Stimulated activated CD4-positive, alpha-beta T cell treated with anti-CD3 and anti-CD28 coated beads, Interleukin-12 subunit alpha, Interleukin-12 subunit beta, amount 100 ng/mL, for 24 hours (primary cell): Measurements from ENCODE around the gene NOXO1.
A peak's percentile ranks its signal among the peaks of the same experiment; 100 is the strongest.

Source experiments
- DNase-seq, 2 experiments: peaks; one replicate each; pipeline ENCODE4 v3.0.0-alpha.2; 2020; ENCODE audit warnings: low read depth in 2 of 2

The NOXO1 gene

DNA sequence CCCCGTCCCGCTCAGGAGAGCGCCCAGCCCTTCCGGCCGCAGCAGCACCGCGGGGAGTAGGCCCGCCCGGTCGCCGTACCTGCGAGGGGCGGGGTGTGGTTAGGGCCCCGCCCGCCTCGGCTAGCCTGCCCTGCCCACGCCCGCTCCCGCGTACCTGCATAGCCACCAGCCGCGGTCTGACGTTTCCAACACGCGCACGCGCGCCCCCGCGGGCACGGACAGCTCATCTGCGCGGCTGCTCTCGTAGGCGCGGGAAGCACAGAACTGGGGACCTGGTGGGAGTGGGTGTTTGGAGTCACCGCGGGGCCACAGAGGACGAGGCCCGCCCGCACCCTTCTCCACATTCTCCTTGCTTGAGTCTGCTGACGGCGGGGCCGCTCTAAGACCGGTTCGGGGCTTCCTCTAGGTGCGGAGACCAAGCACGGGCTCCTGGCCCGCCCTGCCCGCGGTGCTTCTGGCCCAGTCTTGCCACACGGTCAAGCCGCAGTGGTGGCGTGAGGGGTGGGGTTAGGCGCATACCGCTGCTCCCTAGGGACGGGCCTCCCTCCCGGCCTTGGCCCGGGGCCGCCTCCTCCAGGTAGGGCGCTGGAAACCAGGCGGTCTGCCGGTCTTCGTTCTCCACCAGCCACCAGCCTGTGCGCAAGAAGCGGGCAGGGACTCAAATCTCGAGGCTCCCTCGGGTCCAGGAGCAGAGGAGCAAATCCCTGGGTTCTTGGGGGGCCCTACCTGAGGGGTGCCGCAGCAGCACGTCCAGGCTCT lies 1.8 kb downstream of the NOXO1 start:
- no peak for DNase-seq

GRCh38 chr16:1978476-1979120 lies 2.7 kb downstream of the NOXO1 start:
- DNase-seq, result no peak

DNA sequence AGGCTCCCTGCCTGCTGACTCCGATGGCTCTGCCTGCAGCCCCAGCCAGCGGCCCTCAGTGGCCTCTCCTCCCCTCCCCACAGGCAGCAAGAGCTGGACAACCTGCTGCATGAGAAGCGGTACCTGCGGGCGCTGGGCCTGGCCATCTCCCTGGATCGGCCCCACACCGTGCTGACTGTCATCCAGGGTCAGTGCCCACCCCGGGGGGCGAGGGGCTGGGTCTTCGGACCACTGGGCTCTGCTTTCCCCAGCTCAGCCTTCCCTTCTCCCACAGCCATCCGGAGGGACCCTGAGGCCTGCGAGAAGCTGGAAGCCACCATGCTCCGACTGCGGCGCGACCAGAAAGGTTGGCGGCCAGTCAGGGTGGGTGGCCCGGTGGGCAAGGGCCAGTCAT lies 3.4 kb downstream of the NOXO1 start:
- no peak for DNase-seq

DNA sequence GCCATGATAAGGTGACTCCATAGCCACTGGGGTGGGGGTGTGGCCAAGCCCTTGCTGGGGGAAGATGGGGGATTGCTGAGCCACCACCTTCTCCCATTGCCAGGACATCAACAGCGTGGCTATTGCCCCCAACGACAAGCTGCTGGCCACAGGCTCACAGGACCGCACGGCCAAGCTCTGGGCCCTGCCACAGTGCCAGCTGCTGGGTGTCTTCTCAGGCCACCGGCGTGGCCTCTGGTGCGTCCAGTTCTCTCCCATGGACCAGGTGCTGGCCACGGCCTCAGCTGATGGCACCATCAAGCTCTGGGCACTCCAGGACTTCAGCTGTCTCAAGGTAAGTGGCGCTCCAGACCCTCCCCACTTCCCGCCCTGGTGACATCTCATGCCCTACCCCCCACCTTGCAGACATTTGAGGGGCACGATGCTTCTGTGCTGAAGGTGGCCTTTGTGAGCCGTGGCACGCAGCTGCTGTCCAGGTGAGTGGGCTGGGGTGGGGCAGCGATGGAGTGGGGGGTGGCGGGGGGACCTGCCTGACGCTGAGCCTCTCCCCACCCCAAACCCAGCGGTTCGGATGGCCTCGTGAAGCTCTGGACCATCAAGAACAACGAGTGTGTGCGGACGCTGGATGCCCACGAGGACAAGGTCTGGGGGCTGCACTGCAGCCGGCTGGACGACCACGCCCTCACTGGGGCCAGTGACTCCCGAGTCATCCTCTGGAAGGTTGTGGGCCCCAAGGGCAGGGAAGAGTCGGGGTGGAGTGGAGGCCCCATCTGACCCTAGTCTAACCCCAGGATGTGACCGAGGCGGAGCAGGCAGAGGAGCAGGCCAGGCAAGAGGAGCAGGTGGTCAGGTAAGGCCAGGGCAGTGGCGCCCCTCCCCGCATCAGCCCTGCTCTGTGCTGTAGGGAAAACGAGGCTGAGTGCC lies 4.1 kb downstream of the NOXO1 start:
- DNase-seq, result no peak

- DNase-seq, result no peak
Observed at GRCh38 chr16:1976216-1976520, 5.1 kb downstream of the NOXO1 start.

DNA sequence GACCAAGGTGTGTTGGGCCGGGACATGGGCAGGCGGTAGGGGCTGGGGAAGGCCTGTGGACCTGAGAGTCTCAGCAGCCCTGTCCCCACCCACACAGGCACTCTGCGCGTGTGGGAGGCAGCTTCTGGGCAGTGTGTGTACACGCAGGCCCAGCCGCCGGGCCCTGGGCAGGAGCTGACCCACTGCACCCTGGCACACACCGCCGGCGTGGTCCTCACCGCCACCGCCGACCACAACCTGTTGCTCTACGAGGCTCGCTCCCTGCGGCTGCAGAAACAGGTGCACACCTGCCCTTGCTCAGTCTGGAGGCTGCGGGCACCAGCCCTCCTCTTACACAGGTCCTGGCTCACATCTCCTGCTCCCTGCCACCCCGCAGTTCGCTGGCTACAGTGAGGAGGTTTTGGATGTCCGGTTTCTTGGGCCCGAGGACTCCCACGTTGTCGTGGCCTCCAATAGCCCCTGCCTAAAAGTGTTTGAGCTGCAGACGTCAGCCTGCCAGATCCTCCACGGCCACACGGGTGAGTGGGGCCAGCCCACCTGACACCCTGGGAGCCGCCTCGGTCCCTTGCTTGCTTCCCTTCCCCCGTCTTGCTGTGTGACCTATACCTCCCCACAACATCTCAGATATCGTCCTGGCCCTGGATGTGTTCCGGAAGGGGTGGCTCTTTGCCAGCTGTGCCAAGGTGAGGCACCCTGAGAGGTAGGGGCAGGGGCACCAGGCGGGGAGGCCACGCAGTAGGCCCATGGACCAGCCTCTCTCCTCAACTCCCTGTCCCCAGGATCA lies 5.6 kb downstream of the NOXO1 start:
- DNase-seq, result no peak

GRCh38 chr16:1974157-1975070 lies 6.9 kb downstream of the NOXO1 start:
- no peak for DNase-seq

DNA sequence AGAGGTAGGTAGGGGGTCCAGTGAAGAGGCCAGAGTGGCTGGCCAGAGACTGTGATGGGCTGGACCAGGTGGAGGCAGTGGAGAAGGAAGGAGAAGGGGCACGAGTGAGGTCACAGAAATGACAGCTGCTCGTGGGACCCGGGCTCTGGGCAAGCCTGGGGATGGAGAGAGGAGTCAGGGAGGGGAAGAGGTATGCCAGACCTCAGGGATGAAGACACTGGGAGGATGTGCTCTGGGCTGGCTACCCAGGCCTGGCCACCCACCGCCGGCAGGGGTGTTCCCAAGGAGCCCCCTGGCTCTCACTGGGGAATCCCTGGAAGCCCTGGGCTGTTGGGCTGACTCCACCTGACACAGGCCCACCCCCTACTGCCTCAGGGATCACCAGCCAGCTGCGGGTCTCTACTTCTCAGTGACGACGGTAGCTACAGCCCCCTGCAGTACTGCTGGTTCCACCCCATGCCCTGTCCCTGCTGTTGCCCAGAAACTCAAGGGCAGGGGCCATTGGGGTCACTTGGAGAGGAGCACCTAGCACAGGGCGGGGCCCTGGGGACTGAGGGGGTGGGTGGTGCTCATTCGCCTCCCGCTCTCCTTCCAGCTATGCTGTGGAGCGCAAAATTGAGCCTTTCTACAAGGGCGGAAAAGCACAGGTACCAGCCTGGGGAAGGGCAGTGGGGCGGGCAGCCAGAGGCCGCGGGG lies 7.7 kb downstream of the NOXO1 start:
- DNase-seq, result no peak

DNA sequence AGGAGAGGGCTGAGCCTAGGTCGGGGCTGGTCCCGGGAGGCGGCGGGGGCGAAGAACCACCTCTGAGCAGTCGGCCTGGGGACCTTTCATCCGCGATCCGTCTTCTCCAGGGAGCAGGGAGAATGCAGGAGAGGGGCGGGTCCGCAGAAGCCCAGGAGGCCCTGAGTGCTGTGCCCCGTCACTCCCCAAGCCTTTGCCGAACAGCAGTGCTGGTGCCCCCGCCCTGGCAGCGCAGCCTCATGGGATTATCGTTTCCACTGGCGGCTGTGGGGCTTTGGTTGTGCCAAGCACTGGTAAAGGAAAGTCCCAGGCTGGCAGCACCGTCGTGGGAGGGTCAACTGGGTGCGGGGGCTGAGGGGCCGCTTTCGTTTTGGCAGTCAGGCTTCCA lies 8.8 kb downstream of the NOXO1 start:
- DNase-seq, result no peak

GRCh38 chr16:1971796-1972489 lies 9.3 kb downstream of the NOXO1 start, which contains the start of gene TBL3:
TBL3 (plus strand) TSS chr16:1972053; CDS start chr16:1972165, 112 bp downstream.
- peak; percentile 93 for DNase-seq

DNA sequence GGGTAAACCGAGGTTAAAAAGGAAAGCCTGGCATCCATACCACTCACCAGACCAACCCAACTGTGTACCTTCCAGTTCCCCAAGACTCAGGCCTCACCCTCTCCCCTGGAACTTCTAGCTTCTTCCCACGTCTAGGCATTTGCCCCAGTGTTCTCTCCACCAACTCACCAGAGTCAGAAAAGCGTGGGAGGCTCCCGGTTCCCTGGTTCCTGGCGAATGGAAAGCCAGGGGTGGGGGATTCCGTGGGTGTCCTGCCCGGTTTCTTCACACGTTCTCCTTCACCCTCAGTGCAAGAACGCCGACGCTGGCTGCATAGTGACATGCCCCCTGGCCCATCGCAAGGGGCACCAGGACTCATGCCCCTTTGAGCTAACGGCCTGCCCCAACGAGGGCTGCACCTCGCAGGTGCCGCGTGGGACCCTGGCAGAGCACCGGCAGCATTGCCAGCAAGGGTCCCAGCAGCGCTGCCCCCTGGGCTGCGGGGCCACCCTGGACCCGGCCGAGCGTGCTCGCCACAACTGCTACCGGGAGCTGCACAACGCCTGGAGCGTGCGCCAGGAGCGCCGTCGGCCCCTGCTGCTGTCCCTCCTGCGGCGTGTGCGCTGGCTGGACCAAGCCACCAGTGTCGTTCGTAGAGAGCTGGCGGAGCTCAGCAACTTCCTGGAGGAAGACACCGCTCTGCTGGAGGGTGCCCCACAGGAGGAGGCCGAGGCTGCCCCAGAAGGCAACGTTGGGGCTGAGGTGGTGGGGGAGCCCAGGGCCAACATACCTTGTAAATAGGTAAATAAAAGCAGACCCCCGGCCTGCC lies 12.9 kb downstream of the NOXO1 start:
- DNase-seq, result no peak

DNA sequence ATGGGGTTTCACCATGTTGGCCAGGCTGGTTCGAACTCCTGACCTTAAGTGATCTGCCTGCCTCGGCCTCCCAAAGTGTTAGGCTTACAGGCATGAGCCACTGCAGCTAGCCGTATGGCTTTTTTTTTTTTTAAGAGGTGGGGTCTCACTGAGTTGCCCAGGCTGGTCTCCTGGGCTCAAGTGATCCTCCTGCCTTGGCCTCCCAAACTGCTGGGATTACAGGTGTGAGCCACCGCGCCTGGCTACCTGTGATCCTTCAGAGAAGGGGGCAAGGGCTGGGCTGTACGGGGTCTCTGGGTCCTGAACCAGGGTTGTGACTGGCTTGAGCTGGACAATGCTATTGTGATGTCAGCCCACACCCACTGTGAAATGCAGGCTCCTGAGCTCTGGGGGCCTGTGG lies 14.8 kb downstream of the NOXO1 start, which contains the start of gene RNF151:
Gene RNF151 (plus strand): TSS at position 397 of the 400 bp plus-strand sequence. CDS start 26 bp downstream, outside the sequence.
- no peak for DNase-seq

DNA sequence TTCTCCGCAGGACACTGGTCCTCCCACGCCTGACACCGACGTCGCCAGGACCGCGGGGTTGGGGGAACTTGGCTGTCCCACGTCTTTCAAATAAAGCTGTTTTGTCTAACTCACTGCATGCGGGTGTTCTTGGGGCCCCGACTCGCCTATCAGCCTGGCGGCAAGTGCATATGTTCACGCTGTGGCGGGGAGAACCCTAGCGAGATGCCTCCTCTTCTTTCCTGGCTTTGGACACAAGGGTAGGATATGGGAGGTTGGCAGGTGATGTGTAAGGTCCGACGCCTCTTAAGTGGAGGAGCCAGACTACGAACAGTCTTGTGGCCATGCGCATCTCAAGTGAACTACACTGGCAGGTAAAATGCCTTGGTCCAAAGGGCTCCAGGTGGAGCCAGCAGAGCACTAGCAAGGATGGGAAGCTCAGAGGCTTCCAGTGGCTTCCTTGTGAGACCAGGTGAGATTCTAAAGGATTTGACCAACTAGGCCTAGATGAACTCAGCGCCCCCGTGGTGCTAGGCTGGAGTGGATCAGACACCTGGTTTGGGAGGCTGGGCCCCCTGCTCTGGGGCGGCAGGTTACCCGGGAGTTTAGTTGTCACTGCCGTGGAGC lies 15.8 kb downstream of the NOXO1 start:
- DNase-seq, result no peak

DNA sequence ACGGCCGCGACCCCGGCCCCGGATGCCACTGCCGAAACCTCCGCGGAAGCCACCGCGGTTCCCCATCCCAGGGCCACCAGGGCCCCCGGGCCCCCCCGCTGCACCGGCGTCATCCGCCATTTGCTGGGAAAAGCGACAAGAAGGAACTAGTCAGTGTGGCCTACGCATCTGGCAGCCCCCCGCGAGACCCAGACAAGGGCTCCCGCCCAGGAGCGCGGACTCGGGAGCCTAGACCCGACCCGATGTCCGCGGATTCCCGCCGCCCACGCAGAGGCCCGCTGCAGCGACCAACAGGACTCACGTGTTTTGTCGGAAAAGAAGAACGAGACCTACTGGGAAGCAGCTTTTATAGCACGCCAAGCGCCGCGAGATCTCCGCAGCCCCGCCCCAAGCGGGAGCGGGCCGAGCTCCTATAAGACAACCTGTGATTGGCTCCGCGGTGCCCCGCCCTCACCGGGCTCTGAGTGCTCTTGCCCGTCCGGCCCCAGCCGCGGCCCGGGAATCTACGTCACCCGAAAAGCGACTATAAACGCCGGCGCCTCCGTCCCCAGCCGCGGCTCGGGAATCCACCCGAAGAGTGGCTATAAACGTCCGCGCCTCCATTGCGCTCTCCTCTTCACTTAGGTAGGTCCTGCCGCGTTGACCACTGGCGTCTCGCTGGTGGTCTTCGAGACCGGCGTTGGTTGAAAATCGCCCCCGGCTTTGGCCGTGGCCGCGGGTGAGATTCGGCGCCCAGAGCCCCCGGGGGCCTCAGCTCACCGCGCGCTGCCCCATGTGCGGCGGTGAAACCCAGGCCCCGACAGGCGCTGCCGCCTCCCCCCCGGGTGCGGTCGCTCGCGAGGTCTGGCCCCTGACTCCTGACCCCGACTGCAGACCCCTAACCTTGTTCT lies 16.5 kb downstream of the NOXO1 start, which contains the start of gene RPS2:
Gene RPS2 (minus strand): TSS at position 321 of the 890 bp plus-strand sequence. CDS start 201 bp downstream, at position 120.
- DNase-seq, result peak; percentile 94 to 96

GRCh38 chr16:1963806-1964505 lies 17.3 kb downstream of the NOXO1 start:
- no peak for DNase-seq
